Measurements from ENCODE around the gene TENM3. TPM values are rescaled to one million over a fixed set of nuclear protein-coding genes. Genes with fewer than 3 reads are reported as not detected.

TENM3 gene
- total and polyA plus RNA-seq, 2 donors from 2014 or later = 0.58 to 6.8 TPM

- no peak for TF ChIP-seq CTCF (IDR thresholded peaks at IDR 0.05; ENCODE audit: borderline replicate concordance, extremely low read depth, insufficient read depth)
- intact Hi-C loops (cut with DNase I) = no loop called here
These were observed 468.0 kb downstream of the TENM3 start for GRCh38 chr4:182711211-182711610.

GRCh38 chr4:182715548-182715947, 472.3 kb downstream of the TENM3 start:
- no peak for TF ChIP-seq CTCF (IDR thresholded peaks at IDR 0.05; ENCODE audit: borderline replicate concordance, extremely low read depth, insufficient read depth)
- Histone ChIP-seq H3K36me3 (ENCODE audit: control insufficient read depth in 2 of 3, insufficient read depth in 3 of 3, low read length in 3 of 3) (no peaks in the 10 kb centered on the region), H3K9me3 (ENCODE audit: control insufficient read depth in 2 of 3, insufficient read depth in 1 of 3, low read length in 3 of 3) (no peaks in the 10 kb centered on the region), H3K4me1 (ENCODE audit: control insufficient read depth in 2 of 3, insufficient read depth in 2 of 3, low read depth in 1 of 3, low read length in 3 of 3) (no peaks in the 10 kb centered on the region), H3K4me3 (ENCODE audit: low read length in 3 of 3) (no peak overlapping the region), H3K27me3 (ENCODE audit: control insufficient read depth, insufficient read depth, low read length) (no peaks in the 10 kb centered on the region), H3K9ac (ENCODE audit: low read length in 3 of 3) (no peak overlapping the region), H3K27ac (ENCODE audit: low read depth in 2 of 2, low read length in 2 of 2) (no peak overlapping the region)
- FAIRE-seq (no peak), DNase-seq (no peak)
- intact Hi-C loops (cut with DNase I) = no loop called here

More at GRCh38 chr4:182711211-182711610, 468.0 kb downstream of the TENM3 start:
- Histone ChIP-seq H3K4me1 (ENCODE audit: control insufficient read depth in 2 of 3, insufficient read depth in 2 of 3, low read depth in 1 of 3, low read length in 3 of 3) (no peaks in the 10 kb centered on the region), H3K27ac (ENCODE audit: low read depth in 2 of 2, low read length in 2 of 2) (no peak overlapping the region), H3K9ac (ENCODE audit: low read length in 3 of 3) (no peak overlapping the region), H3K4me3 (ENCODE audit: low read length in 3 of 3) (no peak overlapping the region), H3K36me3 (ENCODE audit: control insufficient read depth in 2 of 3, insufficient read depth in 3 of 3, low read length in 3 of 3) (no peaks in the 10 kb centered on the region), H3K9me3 (ENCODE audit: control insufficient read depth in 2 of 3, insufficient read depth in 1 of 3, low read length in 3 of 3) (no peaks in the 10 kb centered on the region), H3K27me3 (ENCODE audit: control insufficient read depth, insufficient read depth, low read length) (no peaks in the 10 kb centered on the region)
- DNase-seq (no peak), FAIRE-seq (no peak)

- FAIRE-seq (no peak), DNase-seq (no peak)
- no peaks in the 10 kb centered on the region for H3K27me3 ChIP-seq (ENCODE audit: control insufficient read depth, insufficient read depth, low read length)
- no peak overlapping the region for H3K9ac ChIP-seq (ENCODE audit: low read length in 3 of 3)
- H3K27ac ChIP-seq (ENCODE audit: low read depth in 2 of 2, low read length in 2 of 2) = no peak overlapping the region
- no peaks in the 10 kb centered on the region for H3K36me3 ChIP-seq (ENCODE audit: control insufficient read depth in 2 of 3, insufficient read depth in 3 of 3, low read length in 3 of 3)
- no peak for TF ChIP-seq CTCF (IDR thresholded peaks at IDR 0.05; ENCODE audit: borderline replicate concordance, extremely low read depth, insufficient read depth)
- H3K9me3 ChIP-seq (ENCODE audit: control insufficient read depth in 2 of 3, insufficient read depth in 1 of 3, low read length in 3 of 3) = no peaks in the 10 kb centered on the region
- no peak overlapping the region for H3K4me3 ChIP-seq (ENCODE audit: low read length in 3 of 3)
- intact Hi-C loops (cut with DNase I) = no loop called here
- no peaks in the 10 kb centered on the region for H3K4me1 ChIP-seq (ENCODE audit: control insufficient read depth in 2 of 3, insufficient read depth in 2 of 3, low read depth in 1 of 3, low read length in 3 of 3)
These were observed 473.0 kb downstream of the TENM3 start for GRCh38 chr4:182716192-182716591.
